K562 (cell line): Measurements from ENCODE around the gene RAI1. TPM values are rescaled to one million over a fixed set of nuclear protein-coding genes. Genes with fewer than 3 reads are reported as not detected.
A peak's percentile ranks its signal among the peaks of the same experiment; 100 is the strongest.

Experiments used
- ADNP ChIP-seq: fragments of 200-800 bp; sonication (Bioruptor generic); IDR thresholded peaks from 2 replicates; pipeline ENCODE4 v1.6.1; 2016; ENCODE audit warnings: missing genetic modification characterization, missing compliant biosample characterization
- ARNT ChIP-seq, 2 experiments: fragments of 450-650 bp; IDR thresholded peaks; 2 replicates each; pipeline ENCODE4 v1.6.1; 2016; ENCODE audit warnings: mild to moderate bottlenecking in 1 of 2
- CBFA2T2 ChIP-seq: fragments of 450-650 bp; conservative IDR thresholded peaks from 2 replicates; pipeline ENCODE4 v1.6.1; 2017; ENCODE audit warnings: mild to moderate bottlenecking
- DACH1 ChIP-seq: fragments of 450-650 bp; IDR thresholded peaks from 2 replicates; pipeline ENCODE4 v1.6.1; 2018; ENCODE audit not compliant: partially characterized antibody
- EHMT2 ChIP-seq: fragments of 450-650 bp; IDR thresholded peaks from 2 replicates; pipeline ENCODE4 v1.6.1; 2018; ENCODE audit warnings: antibody characterized with exemption
- FUS ChIP-seq: fragments of 200-400 bp; formaldehyde crosslinking; optimal IDR thresholded peaks from 2 replicates; pipeline ENCODE3; 2017; ENCODE audit warnings: low read depth, low read length
- HMG20A ChIP-seq: fragments of 450-650 bp; formaldehyde crosslinking; conservative IDR thresholded peaks from 2 replicates; pipeline ENCODE4 v1.4.0; 2020; ENCODE audit warnings: mild to moderate bottlenecking, mixed read lengths
- KLF13 ChIP-seq: fragments of 450-650 bp; IDR thresholded peaks from 2 replicates; pipeline ENCODE4 v1.6.1; 2016; ENCODE audit warnings: missing genetic modification characterization, low read depth, mild to moderate bottlenecking, missing compliant biosample characterization, moderate library complexity, borderline replicate concordance
- POLR2A ChIP-seq: fragments of 450-650 bp; conservative IDR thresholded peaks from 2 replicates; pipeline ENCODE4 v1.6.1; 2016
- POLR2AphosphoS2 ChIP-seq: IDR thresholded peaks from 2 replicates; pipeline ENCODE4 v1.6.1; 2012; ENCODE audit warnings: low read length, improper control_type of control experiment
- RFX1 ChIP-seq: fragments of 450-650 bp; IDR thresholded peaks from 2 replicates; pipeline ENCODE4 v1.6.1; 2016; ENCODE audit warnings: mild to moderate bottlenecking, moderate library complexity
- SRSF1 ChIP-seq: fragments of 200-400 bp; formaldehyde crosslinking; IDR thresholded peaks from 2 replicates; pipeline ENCODE4 v1.6.1; 2017; ENCODE audit warnings: mild to moderate bottlenecking, low read depth, low read length, moderate library complexity
- SUPT5H ChIP-seq: fragments of 450-650 bp; IDR thresholded peaks from 2 replicates; pipeline ENCODE4 v1.6.1; 2016
- TCF7L2 ChIP-seq: fragments of 150-350 bp; IDR thresholded peaks from 2 replicates; pipeline ENCODE4 v1.6.1; 2016; ENCODE audit warnings: low read depth, mild to moderate bottlenecking, low read length, moderate library complexity
- YBX1 ChIP-seq: fragments of 450-650 bp; IDR thresholded peaks from 2 replicates; pipeline ENCODE4 v1.7.1; 2016; ENCODE audit warnings: mild to moderate bottlenecking
- ZNF146 ChIP-seq: IDR thresholded peaks from one replicate; pipeline ENCODE4 v1.6.1; 2018; ENCODE audit warnings: missing compliant biosample characterization; ENCODE audit not compliant: unreplicated experiment
- ZNF263 ChIP-seq: sonication (generic); formaldehyde crosslinking; IDR thresholded peaks from 2 replicates; pipeline ENCODE4 v1.8.0; 2022; ENCODE audit warnings: mild to moderate bottlenecking, missing genetic modification reagents, borderline replicate concordance
- ZNF717 ChIP-seq: fragments of 250-450 bp; sonication (Bioruptor Pico); IDR thresholded peaks from 2 replicates; pipeline ENCODE4 v1.5.0; 2021
- polyA plus RNA-seq, 8 experiments: library from polyadenylated mRNA; depleted of rRNA in 4 of 8; stranded (reverse) in 5 of 8; unstranded in 3 of 8; fragments of >200 nt; fragmentation: Nextera tagmentation in 2 of 8; fragmentation: Illumina TruSeq in 1 of 8; extraction: Ambion mirVana in 2 of 8; extraction: Trizol in 1 of 8; gene quantifications; 2 replicates each; pipeline versions ENCODE4 v1.2.1 to v1.2.3, GENCODE V29; 2011 to 2014; ENCODE audit warnings: inconsistent platforms in 1 of 8, missing spikeins in 1 of 8
- total RNA-seq, 7 experiments: library from RNA; depleted of rRNA in 6 of 7; stranded (reverse); fragments of >200 nt in 6 of 7; fragmentation: Illumina TruSeq in 2 of 7; extraction: Trizol in 2 of 7; gene quantifications; 2 replicates each; pipeline versions ENCODE4 v1.2.1 to v1.2.3, GENCODE V29; 2011 to 2021; ENCODE audit warnings: low replicate concordance in 1 of 7
- TF ChIP-seq, protein P1 (sequence below): sonication (generic); formaldehyde crosslinking; IDR thresholded peaks from 2 replicates; pipeline ENCODE4 v1.8.0; 2023; ENCODE audit warnings: mild to moderate bottlenecking, missing genetic modification reagents
- TF ChIP-seq, protein P2 (sequence below): fragments of 450-650 bp; formaldehyde crosslinking; conservative IDR thresholded peaks from 2 replicates; pipeline ENCODE4 v1.4.0; 2022; ENCODE audit warnings: mild to moderate bottlenecking, missing genetic modification characterization
- TF ChIP-seq, protein P3 (sequence below): fragments of 250-450 bp; sonication (Bioruptor Pico); IDR thresholded peaks from 2 replicates; pipeline ENCODE4 v1.4.0; 2020; ENCODE audit warnings: mild to moderate bottlenecking
- TF ChIP-seq, protein P4 (sequence below): fragments of 250-450 bp; sonication (Bioruptor Pico); IDR thresholded peaks from 2 replicates; pipeline ENCODE4 v1.5.0; 2020; ENCODE audit warnings: mild to moderate bottlenecking

The RAI1 gene
- total and polyA plus RNA-seq, 9 of the 15 experiments (the other 6 are each of a cell fraction or from before 2014, with no cell fraction given), result 0.68 to 19.9 (median 5.5) TPM

DNA sequence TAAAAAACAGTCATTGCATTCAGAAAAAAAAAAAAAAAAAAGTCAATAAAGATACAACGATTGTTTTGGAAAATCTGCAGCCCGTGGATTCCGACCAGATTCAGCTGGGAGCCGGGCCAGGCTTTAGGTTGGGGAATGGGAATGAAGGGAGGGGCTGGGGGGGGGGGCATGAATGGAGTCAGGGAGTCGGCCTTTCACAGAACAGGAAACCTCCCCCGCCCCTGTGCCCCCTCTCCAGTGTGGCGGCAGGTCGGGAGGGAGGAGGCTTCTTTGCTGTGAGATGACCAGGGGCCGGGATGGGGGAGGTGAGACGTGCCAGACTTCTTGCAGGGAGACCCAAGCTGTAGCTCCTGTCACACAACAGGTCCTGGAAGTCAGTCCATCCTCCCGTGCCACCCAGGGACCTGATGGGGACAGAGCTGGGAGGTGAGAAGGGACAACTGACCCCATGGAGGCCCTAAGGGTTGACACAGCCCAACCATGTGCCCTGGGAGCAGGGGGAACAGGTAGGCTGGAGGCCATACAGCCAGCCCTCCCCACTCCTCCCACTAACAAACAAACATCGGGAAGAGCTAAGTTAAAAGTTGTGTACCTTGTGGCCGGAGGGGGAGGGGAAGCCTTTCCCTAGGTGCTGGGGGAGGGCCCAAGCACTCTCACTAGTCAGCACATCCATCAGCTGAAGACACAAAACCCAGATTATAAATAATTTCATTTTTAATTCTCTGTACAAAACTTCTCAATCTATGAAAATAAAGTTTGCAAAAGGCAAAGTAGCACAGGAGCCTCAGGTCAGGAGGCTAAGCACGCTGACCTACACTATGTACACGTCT lies 130.3 kb downstream of the RAI1 start (continued):
- TF ChIP-seq ZNF146 (no peak), CBFA2T2 (no peak), YBX1 (no peak), ZNF263 (CRISPR knock-in tag) (no peak), KLF13 (tag) (no peak), HMG20A (CRISPR knock-in tag) (no peak), TCF7L2 (no peak), FUS (no peak), DACH1 (no peak), RFX1 (no peak), SRSF1 (no peak), EHMT2 (no peak), ADNP (tag) (no peak), SUPT5H (peak; percentile 20; the same call in 1 of the 2 replicates), ARNT (IDR thresholded peaks at IDR 0.05) (no peak), ZNF717 (no peak), POLR2A (peak; percentile 40; the same call in 1 of the 2 replicates), POLR2AphosphoS2 (peak; percentile 42; the same call in 1 of the 2 replicates)
- TF ChIP-seq, protein P1, sequence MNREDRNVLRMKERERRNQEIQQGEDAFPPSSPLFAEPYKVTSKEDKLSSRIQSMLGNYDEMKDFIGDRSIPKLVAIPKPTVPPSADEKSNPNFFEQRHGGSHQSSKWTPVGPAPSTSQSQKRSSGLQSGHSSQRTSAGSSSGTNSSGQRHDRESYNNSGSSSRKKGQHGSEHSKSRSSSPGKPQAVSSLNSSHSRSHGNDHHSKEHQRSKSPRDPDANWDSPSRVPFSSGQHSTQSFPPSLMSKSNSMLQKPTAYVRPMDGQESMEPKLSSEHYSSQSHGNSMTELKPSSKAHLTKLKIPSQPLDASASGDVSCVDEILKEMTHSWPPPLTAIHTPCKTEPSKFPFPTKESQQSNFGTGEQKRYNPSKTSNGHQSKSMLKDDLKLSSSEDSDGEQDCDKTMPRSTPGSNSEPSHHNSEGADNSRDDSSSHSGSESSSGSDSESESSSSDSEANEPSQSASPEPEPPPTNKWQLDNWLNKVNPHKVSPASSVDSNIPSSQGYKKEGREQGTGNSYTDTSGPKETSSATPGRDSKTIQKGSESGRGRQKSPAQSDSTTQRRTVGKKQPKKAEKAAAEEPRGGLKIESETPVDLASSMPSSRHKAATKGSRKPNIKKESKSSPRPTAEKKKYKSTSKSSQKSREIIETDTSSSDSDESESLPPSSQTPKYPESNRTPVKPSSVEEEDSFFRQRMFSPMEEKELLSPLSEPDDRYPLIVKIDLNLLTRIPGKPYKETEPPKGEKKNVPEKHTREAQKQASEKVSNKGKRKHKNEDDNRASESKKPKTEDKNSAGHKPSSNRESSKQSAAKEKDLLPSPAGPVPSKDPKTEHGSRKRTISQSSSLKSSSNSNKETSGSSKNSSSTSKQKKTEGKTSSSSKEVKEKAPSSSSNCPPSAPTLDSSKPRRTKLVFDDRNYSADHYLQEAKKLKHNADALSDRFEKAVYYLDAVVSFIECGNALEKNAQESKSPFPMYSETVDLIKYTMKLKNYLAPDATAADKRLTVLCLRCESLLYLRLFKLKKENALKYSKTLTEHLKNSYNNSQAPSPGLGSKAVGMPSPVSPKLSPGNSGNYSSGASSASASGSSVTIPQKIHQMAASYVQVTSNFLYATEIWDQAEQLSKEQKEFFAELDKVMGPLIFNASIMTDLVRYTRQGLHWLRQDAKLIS (CRISPR knock-in tag), result 0 out of 2 replicates have a peak, but pooled peaks have one; percentile 11
- TF ChIP-seq, protein P2, sequence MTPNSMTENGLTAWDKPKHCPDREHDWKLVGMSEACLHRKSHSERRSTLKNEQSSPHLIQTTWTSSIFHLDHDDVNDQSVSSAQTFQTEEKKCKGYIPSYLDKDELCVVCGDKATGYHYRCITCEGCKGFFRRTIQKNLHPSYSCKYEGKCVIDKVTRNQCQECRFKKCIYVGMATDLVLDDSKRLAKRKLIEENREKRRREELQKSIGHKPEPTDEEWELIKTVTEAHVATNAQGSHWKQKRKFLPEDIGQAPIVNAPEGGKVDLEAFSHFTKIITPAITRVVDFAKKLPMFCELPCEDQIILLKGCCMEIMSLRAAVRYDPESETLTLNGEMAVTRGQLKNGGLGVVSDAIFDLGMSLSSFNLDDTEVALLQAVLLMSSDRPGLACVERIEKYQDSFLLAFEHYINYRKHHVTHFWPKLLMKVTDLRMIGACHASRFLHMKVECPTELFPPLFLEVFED (CRISPR knock-in tag), result 0 out of 2 replicates have a peak, but pooled peaks have one; percentile 6
- TF ChIP-seq, protein P3, sequence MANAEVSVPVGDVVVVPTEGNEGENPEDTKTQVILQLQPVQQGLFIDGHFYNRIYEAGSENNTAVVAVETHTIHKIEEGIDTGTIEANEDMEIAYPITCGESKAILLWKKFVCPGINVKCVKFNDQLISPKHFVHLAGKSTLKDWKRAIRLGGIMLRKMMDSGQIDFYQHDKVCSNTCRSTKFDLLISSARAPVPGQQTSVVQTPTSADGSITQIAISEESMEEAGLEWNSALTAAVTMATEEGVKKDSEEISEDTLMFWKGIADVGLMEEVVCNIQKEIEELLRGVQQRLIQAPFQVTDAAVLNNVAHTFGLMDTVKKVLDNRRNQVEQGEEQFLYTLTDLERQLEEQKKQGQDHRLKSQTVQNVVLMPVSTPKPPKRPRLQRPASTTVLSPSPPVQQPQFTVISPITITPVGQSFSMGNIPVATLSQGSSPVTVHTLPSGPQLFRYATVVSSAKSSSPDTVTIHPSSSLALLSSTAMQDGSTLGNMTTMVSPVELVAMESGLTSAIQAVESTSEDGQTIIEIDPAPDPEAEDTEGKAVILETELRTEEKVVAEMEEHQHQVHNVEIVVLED (CRISPR knock-in tag), result no peak
- TF ChIP-seq, protein P4, sequence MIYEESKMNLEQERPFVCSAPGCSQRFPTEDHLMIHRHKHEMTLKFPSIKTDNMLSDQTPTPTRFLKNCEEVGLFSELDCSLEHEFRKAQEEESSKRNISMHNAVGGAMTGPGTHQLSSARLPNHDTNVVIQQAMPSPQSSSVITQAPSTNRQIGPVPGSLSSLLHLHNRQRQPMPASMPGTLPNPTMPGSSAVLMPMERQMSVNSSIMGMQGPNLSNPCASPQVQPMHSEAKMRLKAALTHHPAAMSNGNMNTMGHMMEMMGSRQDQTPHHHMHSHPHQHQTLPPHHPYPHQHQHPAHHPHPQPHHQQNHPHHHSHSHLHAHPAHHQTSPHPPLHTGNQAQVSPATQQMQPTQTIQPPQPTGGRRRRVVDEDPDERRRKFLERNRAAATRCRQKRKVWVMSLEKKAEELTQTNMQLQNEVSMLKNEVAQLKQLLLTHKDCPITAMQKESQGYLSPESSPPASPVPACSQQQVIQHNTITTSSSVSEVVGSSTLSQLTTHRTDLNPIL (CRISPR knock-in tag), result no peak
